Adrenal gland (tissue), 5 donors: Measurements from ENCODE around the gene DSN1.

ENCODE experiments used
- CTCF ChIP-seq, 6 experiments: fragments of 450-650 bp in 4 of 6; fragments of 200-600 bp in 2 of 6; sonication (generic) in 1 of 6; IDR thresholded peaks; 1 replicate in 5 of 6; 2 replicates in 1 of 6; pipeline versions ENCODE4 v1.5.1 to v1.8.0; 2016 to 2021; ENCODE audit warnings: antibody characterized with exemption in 6 of 6, mild to moderate bottlenecking in 2 of 6, moderate library complexity in 1 of 6
- POLR2A ChIP-seq, 2 donors: fragments of 450-650 bp; IDR thresholded peaks; one replicate each; pipeline ENCODE4 v1.6.1; 2017; ENCODE audit warnings: antibody characterized with exemption in 2 of 2, mild to moderate bottlenecking in 2 of 2, moderate library complexity in 1 of 2
- donor health status: DM: no; HTN: no; CAD: no.

GRCh38 chr20:36744243-36744642, 29.3 kb downstream of the DSN1 start:
- TF ChIP-seq CTCF (IDR thresholded peaks at IDR 0.05) (no peak), POLR2A (IDR thresholded peaks at IDR 0.05) (no peak)
